PC-9 (cell line): ENCODE data around the gene MAP2K1. TPM values are rescaled to one million over a fixed set of nuclear protein-coding genes. Genes with fewer than 3 reads are reported as not detected.
"Not testable (repeated sequence)": the region's sequence is repeated elsewhere in the genome, so short reads cannot be mapped to it uniquely, and the experiment has no call there.

Experiments
- BruUV-seq: library from RNA; stranded (reverse); fragments of 400-500 nt; replicated peaks from 2 replicates; lab custom pipeline; 2021; lab: Mats Ljungman, UMichigan
- CTCF ChIA-PET: fragments of 300-600 bp; sonication (Branson Sonifier 250); formaldehyde crosslinking; loops from one replicate; lab custom pipeline; 2022; ENCODE audit warnings: antibody characterized with exemption; lab: Charles Lee
- POLR2A ChIA-PET: fragments of 300-600 bp; sonication (Branson Sonifier 250); formaldehyde crosslinking; loops from one replicate; lab custom pipeline; 2022; ENCODE audit warnings: antibody characterized with exemption; ENCODE audit not compliant: unreplicated experiment; lab: Charles Lee
- DNase-seq, 2 experiments: peaks; one replicate each; pipeline versions ENCODE4 v3.0.0 to v3.0.0-alpha.2; 2015 to 2022; ENCODE audit warnings: mixed read lengths in 1 of 2
- H2AFZ ChIP-seq: fragments of 200-600 bp; sonication (generic); 2 replicates; pipeline ENCODE4 v1.8.1; 2017; ENCODE audit warnings: antibody characterized with exemption
- H3F3A ChIP-seq: fragments of 200-600 bp; sonication (generic); 2 replicates; pipeline ENCODE4 v1.8.1; 2017; ENCODE audit warnings: antibody characterized with exemption, mild to moderate bottlenecking, low read depth; ENCODE audit not compliant: insufficient read depth
- H3K27ac ChIP-seq: fragments of 200-600 bp; sonication (generic); 2 replicates; pipeline ENCODE4 v1.6.1; 2016; ENCODE audit warnings: mixed run types
- H3K27me3 ChIP-seq: fragments of 200-600 bp; sonication (generic); 2 replicates; pipeline ENCODE4 v1.6.1; 2016; ENCODE audit warnings: low read depth, mixed run types; ENCODE audit not compliant: insufficient read depth
- H3K36me3 ChIP-seq: fragments of 200-600 bp; sonication (generic); 2 replicates; pipeline ENCODE4 v1.6.1; 2016; ENCODE audit warnings: low read depth, mixed run types
- H3K4me1 ChIP-seq: fragments of 200-600 bp; sonication (generic); replicated peaks from 2 replicates; pipeline ENCODE4 v1.6.1; 2016; ENCODE audit warnings: mixed run types; ENCODE audit not compliant: insufficient read depth
- H3K4me2 ChIP-seq: fragments of 200-600 bp; sonication (generic); 2 replicates; pipeline ENCODE4 v1.6.1; 2017; ENCODE audit warnings: mixed run types
- H3K4me3 ChIP-seq: fragments of 200-600 bp; sonication (generic); 2 replicates; pipeline ENCODE4 v1.6.1; 2016; ENCODE audit warnings: mixed run types
- H3K79me2 ChIP-seq: fragments of 200-600 bp; sonication (generic); 2 replicates; pipeline ENCODE4 v1.6.1; 2017; ENCODE audit warnings: low read depth, mixed run types
- H3K9me2 ChIP-seq: fragments of 200-600 bp; sonication (generic); 2 replicates; pipeline ENCODE4 v1.8.1; 2017; ENCODE audit warnings: mild to moderate bottlenecking; ENCODE audit not compliant: insufficient read depth
- H3K9me3 ChIP-seq: fragments of 200-600 bp; sonication (generic); 2 replicates; pipeline ENCODE4 v1.8.1; 2016; ENCODE audit warnings: low read depth; ENCODE audit not compliant: insufficient read depth
- H4K20me1 ChIP-seq: fragments of 200-600 bp; sonication (generic); 2 replicates; pipeline ENCODE4 v1.8.1; 2017; ENCODE audit not compliant: insufficient read depth
- EZH2 ChIP-seq: fragments of 200-600 bp; sonication (generic); IDR thresholded peaks from 2 replicates; pipeline ENCODE4 v1.8.0; 2017; ENCODE audit warnings: antibody characterized with exemption, low read depth
- intact Hi-C: fragments of 100-400 bp; cut with micrococcal nuclease; formaldehyde crosslinking; loops from one replicate; pipeline ENCODE4 v1.10.0; 2022; ENCODE audit not compliant: unreplicated experiment
- total RNA-seq: library from RNA; stranded (reverse); gene quantifications from 2 replicates; pipeline ENCODE4 v1.2.3, GENCODE V29; 2021
- TF ChIP-seq, protein P1 (sequence below): fragments of 200-600 bp; sonication (generic); conservative IDR thresholded peaks from 2 replicates; pipeline ENCODE4 v1.6.1; 2017; ENCODE audit warnings: mixed run types, antibody characterized with exemption, mild to moderate bottlenecking, moderate library complexity

MAP2K1 gene
- total RNA-seq, 1 experiment from 2014 or later, result 78.6 TPM

DNA sequence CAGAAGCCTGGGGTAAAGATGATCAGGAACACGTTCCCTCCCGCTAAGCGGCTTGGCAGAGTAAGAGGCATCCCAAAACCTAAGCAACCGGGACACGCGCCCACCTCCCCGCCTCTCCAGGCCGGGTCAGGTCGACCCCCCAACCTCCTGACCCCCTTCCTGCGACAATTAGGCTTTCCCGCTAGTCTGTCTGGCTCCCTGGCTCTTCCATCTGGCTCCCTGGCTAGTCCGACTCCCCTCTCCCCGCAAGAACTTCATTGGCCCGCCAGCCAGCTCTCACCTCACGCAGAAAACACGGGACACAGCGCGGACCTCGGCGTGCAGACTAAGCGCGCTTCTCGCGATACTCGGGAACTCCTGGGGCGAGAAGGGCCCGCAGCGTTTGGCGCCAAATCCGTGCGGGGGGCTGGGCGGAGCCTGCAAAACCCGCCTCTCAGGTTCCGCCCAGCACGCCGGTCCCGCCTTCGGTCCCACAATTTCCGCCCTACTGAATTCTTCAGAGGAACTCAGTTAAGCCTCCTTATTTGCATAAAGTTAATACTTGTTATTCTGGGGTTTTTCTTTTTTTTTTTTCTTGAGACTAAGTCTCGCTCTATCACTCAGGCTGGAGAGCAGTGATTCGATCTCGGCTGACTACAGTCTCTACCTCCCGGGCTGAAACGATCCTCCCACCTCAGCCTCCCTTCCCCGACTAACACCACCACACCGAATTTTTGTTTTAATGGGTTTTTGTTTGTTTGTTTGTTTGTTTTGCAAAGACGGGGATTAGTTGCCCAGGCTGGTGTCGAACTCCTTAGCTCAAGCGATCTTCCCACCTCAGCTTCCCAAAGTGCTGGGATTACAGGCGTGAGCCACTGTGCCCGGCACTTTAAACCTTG, 30.1 kb upstream of the MAP2K1 start, which contains the start of gene TIPIN:
TIPIN (minus strand) TSS at position 327 of the 878 bp plus-strand sequence. CDS start 3,738 bp downstream, outside the sequence.
- H3K79me2 ChIP-seq, result peaks cover 14% of the 10 kb centered on the region
- no TSS peak for BruUV-seq
- intact Hi-C loops, result loop anchor here (1.0 kb wide), 2 partner anchors 30 to 141 kb away; partner anchors contain the start of genes MAP2K1 and SNAPC5

DNA sequence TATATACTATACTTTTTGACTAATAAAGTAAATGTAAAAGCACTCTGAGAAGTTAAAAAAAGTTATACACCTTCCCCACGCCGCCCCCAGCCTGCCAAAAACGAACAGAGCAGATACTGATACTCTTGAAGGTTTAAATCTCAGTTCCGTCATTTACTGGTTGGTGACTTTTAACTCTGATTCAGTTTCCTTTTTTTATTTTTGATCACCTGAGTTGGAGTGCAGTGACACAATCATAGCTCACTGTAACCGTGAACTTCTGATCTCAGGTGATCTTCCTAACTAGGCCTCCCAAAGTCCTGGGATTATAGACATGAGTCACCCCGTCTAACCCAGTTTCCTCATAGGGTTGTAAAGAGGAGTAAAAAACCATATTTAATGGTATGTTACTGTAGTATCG, 27.0 kb upstream of the MAP2K1 start:
- no peak overlapping the region for H3K4me3 ChIP-seq
- H3K27ac ChIP-seq, result peak overlapping the region; percentile 88
- no peaks in the 10 kb centered on the region for H3K9me3 ChIP-seq
- ChIA-PET POLR2A (interaction anchor here (0.6 to 0.7 kb wide), 6 partner anchors 27 to 166 kb away, joined by 3 to 7 read pairs (median 4); partner anchors contain the start of gene MAP2K1), CTCF (no interaction called here)
- peak overlapping the region; percentile 44 for H3K4me2 ChIP-seq
- H3K27me3 ChIP-seq, result no peaks in the 10 kb centered on the region
- H3K36me3 ChIP-seq, result no peaks in the 10 kb centered on the region
- H3F3A ChIP-seq, result peaks cover 13% of the 10 kb centered on the region; the same call in 1 of the 2 replicates
- DNase-seq, result peak; percentile 21 to 87
- no TSS peak for BruUV-seq
- no peaks in the 10 kb centered on the region for H4K20me1 ChIP-seq
- H2AFZ ChIP-seq, result peak overlapping the region; percentile 67; the same call in 1 of the 2 replicates
- no peaks in the 10 kb centered on the region for H3K9me2 ChIP-seq
- intact Hi-C loops, result no loop called here
- H3K4me1 ChIP-seq, result peaks cover 35% of the 10 kb centered on the region
- peaks cover 14% of the 10 kb centered on the region for H3K79me2 ChIP-seq
- no peak for TF ChIP-seq EZH2
- TF ChIP-seq, protein P1, sequence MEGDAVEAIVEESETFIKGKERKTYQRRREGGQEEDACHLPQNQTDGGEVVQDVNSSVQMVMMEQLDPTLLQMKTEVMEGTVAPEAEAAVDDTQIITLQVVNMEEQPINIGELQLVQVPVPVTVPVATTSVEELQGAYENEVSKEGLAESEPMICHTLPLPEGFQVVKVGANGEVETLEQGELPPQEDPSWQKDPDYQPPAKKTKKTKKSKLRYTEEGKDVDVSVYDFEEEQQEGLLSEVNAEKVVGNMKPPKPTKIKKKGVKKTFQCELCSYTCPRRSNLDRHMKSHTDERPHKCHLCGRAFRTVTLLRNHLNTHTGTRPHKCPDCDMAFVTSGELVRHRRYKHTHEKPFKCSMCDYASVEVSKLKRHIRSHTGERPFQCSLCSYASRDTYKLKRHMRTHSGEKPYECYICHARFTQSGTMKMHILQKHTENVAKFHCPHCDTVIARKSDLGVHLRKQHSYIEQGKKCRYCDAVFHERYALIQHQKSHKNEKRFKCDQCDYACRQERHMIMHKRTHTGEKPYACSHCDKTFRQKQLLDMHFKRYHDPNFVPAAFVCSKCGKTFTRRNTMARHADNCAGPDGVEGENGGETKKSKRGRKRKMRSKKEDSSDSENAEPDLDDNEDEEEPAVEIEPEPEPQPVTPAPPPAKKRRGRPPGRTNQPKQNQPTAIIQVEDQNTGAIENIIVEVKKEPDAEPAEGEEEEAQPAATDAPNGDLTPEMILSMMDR, result no peak

More for the DNA sequence above, 30.1 kb upstream of the MAP2K1 start, which contains the start of gene TIPIN:
- Histone ChIP-seq H4K20me1 (no peaks in the 10 kb centered on the region), H3F3A (peaks cover 11% of the 10 kb centered on the region; the same call in 1 of the 2 replicates), H3K36me3 (no peaks in the 10 kb centered on the region), H3K4me2 (peak within 1 kb of the TSS; percentile 80), H3K4me1 (peaks cover 26% of the 10 kb centered on the region), H3K27me3 (no peaks in the 10 kb centered on the region), H3K9me2 (no peaks in the 10 kb centered on the region), H3K4me3 (peak within 1 kb of the TSS; percentile 68), H3K9me3 (no peaks in the 10 kb centered on the region), H3K27ac (0 out of 2 replicates have a peak within 1 kb of the TSS, but pooled peaks have one; percentile 1), H2AFZ (peak within 1 kb of the TSS; percentile 97)
- DNase-seq, result peak; percentile 76 to 95
- ChIA-PET CTCF (interaction anchor here (0.7 kb wide), 1 partner anchor 817 kb away, joined by 6 read pairs; no protein-coding TSS in a partner anchor), POLR2A (interaction anchor here (0.6 to 0.9 kb wide), 3 partner anchors 156 to 778 kb away, joined by 3 to 6 read pairs (median 5); no protein-coding TSS in a partner anchor)
- TF ChIP-seq, protein P1, result no peak
- no peak for TF ChIP-seq EZH2

DNA sequence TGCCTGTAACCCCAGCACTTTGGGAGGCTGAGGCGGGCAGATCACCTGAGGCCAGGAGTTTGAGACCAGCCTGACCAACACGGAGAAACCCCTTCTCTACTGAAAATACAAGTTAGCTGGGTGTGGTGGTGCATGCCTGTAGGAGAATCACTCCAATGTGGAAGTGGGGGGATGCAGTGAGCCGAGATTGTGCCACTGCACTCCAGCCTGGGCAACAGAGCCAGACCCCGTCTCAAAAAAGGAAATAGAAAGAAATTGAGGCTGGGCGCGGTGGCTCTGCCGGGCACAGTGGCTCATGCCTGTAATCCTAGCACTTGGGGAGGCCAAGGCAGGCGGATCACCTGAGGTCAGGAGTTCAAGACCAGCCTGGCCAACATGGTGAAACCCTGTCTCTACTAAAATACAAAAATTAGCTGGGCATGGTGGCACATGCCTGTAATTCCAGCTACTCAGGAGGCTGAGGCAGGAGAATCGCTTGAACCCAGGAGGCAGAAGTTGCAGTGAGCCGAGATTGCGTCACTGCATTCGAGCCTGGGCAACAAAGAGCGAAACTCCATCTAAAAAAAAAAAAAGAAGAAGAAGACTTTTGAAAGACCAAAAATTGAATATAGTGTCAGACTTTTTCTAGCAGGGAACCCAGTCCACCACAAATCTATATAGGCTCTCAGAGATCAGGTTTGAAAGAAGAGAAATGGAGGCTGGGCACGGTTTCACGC, 24.8 kb upstream of the MAP2K1 start:
- H3K4me3 ChIP-seq, H3K27me3 ChIP-seq, H3K27ac ChIP-seq, BruUV-seq, H3K36me3 ChIP-seq, CTCF ChIA-PET, DNase-seq, H3K9me2 ChIP-seq, POLR2A ChIA-PET, H3K9me3 ChIP-seq, H2AFZ ChIP-seq, H3K4me2 ChIP-seq, H4K20me1 ChIP-seq, intact Hi-C loops, H3K79me2 ChIP-seq: not testable (repeated sequence)
- peaks cover 13% of the 10 kb centered on the region; the same call in 1 of the 2 replicates for H3F3A ChIP-seq
- H3K4me1 ChIP-seq, result peaks cover 41% of the 10 kb centered on the region
